ENCODE measurements around the gene NKX2-2. TPM values are rescaled to one million over a fixed set of nuclear protein-coding genes. Genes with fewer than 3 reads are reported as not detected.

Gene NKX2-2
- polyA plus RNA-seq, 2 of the 4 experiments (the other 2 are of a cell fraction) = not detected

DNA sequence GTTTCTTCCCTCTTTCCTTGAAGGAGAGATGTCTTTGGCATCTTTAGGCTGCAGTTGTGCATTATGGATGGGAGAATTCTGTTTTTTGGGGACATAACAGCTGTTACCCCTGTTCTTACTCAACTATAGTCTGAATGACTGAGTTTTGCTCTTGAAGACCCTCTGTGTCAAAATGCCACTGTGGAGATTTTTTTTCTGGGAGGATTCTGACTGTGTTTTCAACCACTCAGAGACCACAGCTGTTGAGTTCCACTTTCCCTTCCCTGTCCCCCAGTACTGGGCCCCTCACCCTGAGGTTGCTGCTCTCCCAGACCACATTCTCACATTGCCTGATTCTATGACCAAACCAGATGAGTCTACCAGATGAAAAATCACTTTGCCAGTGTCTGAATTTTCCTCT, 48.1 kb downstream of the NKX2-2 start:
- no peak overlapping the region for H3K4me3 ChIP-seq
- CTCF ChIA-PET = interaction anchor here (0.6 to 1.4 kb wide), 2 partner anchors 230 to 1920 kb away, joined by 3 to 6 read pairs; no protein-coding TSS in a partner anchor
- ATAC-seq = no peak

DNA sequence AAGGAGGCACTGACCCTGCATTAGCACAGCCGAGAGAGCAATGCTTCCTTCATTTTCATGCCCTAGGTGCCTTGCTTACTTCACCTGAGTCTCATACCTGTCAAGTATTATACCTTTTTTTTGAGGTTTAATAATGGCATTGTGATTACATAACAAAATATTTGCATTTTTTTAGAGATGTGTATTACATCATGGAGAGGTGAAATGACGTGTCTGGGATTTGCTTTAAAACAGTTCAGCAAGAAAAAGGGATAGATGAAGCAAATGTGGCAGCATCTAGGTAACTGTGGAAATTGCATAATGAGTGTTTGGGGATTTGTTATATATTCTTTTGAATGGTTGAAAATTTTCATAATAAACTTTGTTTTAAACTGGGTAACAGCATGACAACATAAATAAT, 48.9 kb downstream of the NKX2-2 start:
- FAIRE-seq (no peak), DNase-seq (ENCODE audit: low read depth in 1 of 2, low spot score in 1 of 2) (no peak), ATAC-seq (no peak)
- Histone ChIP-seq H3K27ac (no peak overlapping the region), H3K4me1 (no peaks in the 10 kb centered on the region), H3K4me2 (no peak overlapping the region), H3K4me3 (no peak overlapping the region), H3K9me3 (peaks cover 5% of the 10 kb centered on the region; the same call in 2 of the 3 replicates)
- POLR2A ChIA-PET = no interaction called here
- 5% methylated on average over 2 of the region's 2 CpGs for WGBS (ENCODE audit: missing lambda C conversion rate)
- CTCF ChIA-PET = no interaction called here
- TF ChIP-seq MAFK (IDR thresholded peaks at IDR 0.05; ENCODE audit: partially characterized antibody) (no peak), POLR2A (IDR thresholded peaks at IDR 0.05; ENCODE audit: low read length) (no peak), FOXS1 (CRISPR knock-in tag; IDR thresholded peaks at IDR 0.05) (no peak), JUNB (IDR thresholded peaks at IDR 0.05) (no peak), HOXB13 (CRISPR knock-in tag; IDR thresholded peaks at IDR 0.05; ENCODE audit: low read depth) (no peak), SMC3 (IDR thresholded peaks at IDR 0.05) (no peak), GATA3 (IDR thresholded peaks at IDR 0.05; ENCODE audit: borderline replicate concordance) (no peak), RARB (CRISPR knock-in tag; IDR thresholded peaks at IDR 0.05) (no peak), PHF8 (IDR thresholded peaks at IDR 0.05; ENCODE audit: borderline replicate concordance, low read depth) (no peak), ZNF302 (CRISPR knock-in tag; IDR thresholded peaks at IDR 0.05) (no peak), CBX8 (IDR thresholded peaks at IDR 0.05) (no peak), CHD2 (IDR thresholded peaks at IDR 0.05; ENCODE audit: low read length, partially characterized antibody) (no peak), ZSCAN20 (CRISPR knock-in tag; IDR thresholded peaks at IDR 0.05) (no peak), MYC (IDR thresholded peaks at IDR 0.05; ENCODE audit: borderline replicate concordance, low read length) (no peak), RCOR1 (IDR thresholded peaks at IDR 0.05; ENCODE audit: low read depth, low read length) (no peak), EHMT2 (IDR thresholded peaks at IDR 0.05; ENCODE audit: low read depth) (no peak)
- TF ChIP-seq, protein P1, sequence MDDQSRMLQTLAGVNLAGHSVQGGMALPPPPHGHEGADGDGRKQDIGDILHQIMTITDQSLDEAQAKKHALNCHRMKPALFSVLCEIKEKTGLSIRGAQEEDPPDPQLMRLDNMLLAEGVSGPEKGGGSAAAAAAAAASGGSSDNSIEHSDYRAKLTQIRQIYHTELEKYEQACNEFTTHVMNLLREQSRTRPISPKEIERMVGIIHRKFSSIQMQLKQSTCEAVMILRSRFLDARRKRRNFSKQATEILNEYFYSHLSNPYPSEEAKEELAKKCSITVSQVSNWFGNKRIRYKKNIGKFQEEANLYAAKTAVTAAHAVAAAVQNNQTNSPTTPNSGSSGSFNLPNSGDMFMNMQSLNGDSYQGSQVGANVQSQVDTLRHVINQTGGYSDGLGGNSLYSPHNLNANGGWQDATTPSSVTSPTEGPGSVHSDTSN (IDR thresholded peaks at IDR 0.05) = no peak

More for the DNA sequence above, 48.1 kb downstream of the NKX2-2 start:
- no peak overlapping the region for H3K4me2 ChIP-seq
- peaks cover 5% of the 10 kb centered on the region; the same call in 2 of the 3 replicates for H3K9me3 ChIP-seq
- FAIRE-seq (no peak), DNase-seq (ENCODE audit: low read depth in 1 of 2, low spot score in 1 of 2) (no peak)
- no peak for TF ChIP-seq TP53 (CRISPR knock-in tag; IDR thresholded peaks at IDR 0.05)
- no peaks in the 10 kb centered on the region for H3K4me1 ChIP-seq
- no peak overlapping the region for H3K27ac ChIP-seq
- POLR2A ChIA-PET = no interaction called here

Other genes with a start within 250 kb of the NKX2-2 start
- gene XRN2, start 210.7 kb downstream of the NKX2-2 start, polyA plus RNA-seq (2011; rRNA removed) = 151 and 192 TPM in 2 replicates
- 123 to 125 TPM (median 125 TPM) in 3 replicates for gene XRN2, start 210.7 kb downstream of the NKX2-2 start, polyA plus RNA-seq (2017; fragmentation: RNase III; extraction: RNeasy Plus Mini Kit Qiagen cat#74134 plus additional on column Dnase treatment)
- gene NKX2-4, start 116.5 kb downstream of the NKX2-2 start, polyA plus RNA-seq (2011; rRNA removed) = not detected in 2 replicates
- not detected in 3 replicates for gene NKX2-4, start 116.5 kb downstream of the NKX2-2 start, polyA plus RNA-seq (2017; fragmentation: RNase III; extraction: RNeasy Plus Mini Kit Qiagen cat#74134 plus additional on column Dnase treatment)
- not detected in 2 replicates for gene PAX1, start 191.6 kb upstream of the NKX2-2 start, polyA plus RNA-seq (2011; rRNA removed)
- gene PAX1, start 191.6 kb upstream of the NKX2-2 start, polyA plus RNA-seq (2017; fragmentation: RNase III; extraction: RNeasy Plus Mini Kit Qiagen cat#74134 plus additional on column Dnase treatment) = not detected in 3 replicates